ENCODE data around the gene FGD6. TPM values are rescaled to one million over a fixed set of nuclear protein-coding genes. Genes with fewer than 3 reads are reported as not detected.
A peak's percentile ranks its signal among the peaks of the same experiment; 100 is the strongest.
"Not testable (repeated sequence)": the region's sequence is repeated elsewhere in the genome, so short reads cannot be mapped to it uniquely, and the experiment has no call there.

Gene FGD6
- 10 to 100 TPM in 3 of 4 donors, 1 to 10 TPM in 1; 8.7 to 12.1 (median 11.7) TPM for polyA plus RNA-seq (ENCODE audit: insufficient read length in 4 of 4)

- DNase-seq (ENCODE audit: low read depth in 4 of 4, low spot score in 3 of 4): peak; percentile 95 to 99 (median 98)
Measured at GRCh38 chr12:95217377-95218149, at the start of gene FGD6, which contains the start of gene VEZT. FGD6 (minus strand) TSS chr12:95217467; CDS start chr12:95217240, 227 bp downstream. VEZT (plus strand) TSS chr12:95217807; CDS start chr12:95217851, 44 bp downstream.

- no peak for DNase-seq (ENCODE audit: low read depth in 4 of 4, low spot score in 3 of 4)
Measured at GRCh38 chr12:95266254-95266653, 49.0 kb upstream of the FGD6 start.

- no peak for DNase-seq (ENCODE audit: low read depth in 4 of 4, low spot score in 3 of 4)
Measured at GRCh38 chr12:95265765-95266164, 48.5 kb upstream of the FGD6 start.

GRCh38 chr12:95262808-95263207, 45.5 kb upstream of the FGD6 start:
- no peak for DNase-seq (ENCODE audit: low read depth in 4 of 4, low spot score in 3 of 4)

GRCh38 chr12:95261109-95261508, 43.8 kb upstream of the FGD6 start:
- no peak for DNase-seq (ENCODE audit: low read depth in 4 of 4, low spot score in 3 of 4)

- no peak for DNase-seq (ENCODE audit: low read depth in 4 of 4, low spot score in 3 of 4)
Measured at GRCh38 chr12:95259368-95259767, 42.1 kb upstream of the FGD6 start.

- DNase-seq (ENCODE audit: low read depth in 4 of 4, low spot score in 3 of 4): no peak
Measured at GRCh38 chr12:95258803-95259202, 41.5 kb upstream of the FGD6 start.

GRCh38 chr12:95258151-95258550, 40.9 kb upstream of the FGD6 start:
- DNase-seq (ENCODE audit: low read depth in 4 of 4, low spot score in 3 of 4): no peak

- no peak for DNase-seq (ENCODE audit: low read depth in 4 of 4, low spot score in 3 of 4)
Measured at GRCh38 chr12:95257541-95257940, 40.3 kb upstream of the FGD6 start.

GRCh38 chr12:95253386-95253785, 36.1 kb upstream of the FGD6 start:
- DNase-seq (ENCODE audit: low read depth in 4 of 4, low spot score in 3 of 4): no peak

- peak; percentile 48 to 73 (median 60) for DNase-seq (ENCODE audit: low read depth in 4 of 4, low spot score in 3 of 4)
Measured at GRCh38 chr12:95248604-95249360, 31.5 kb upstream of the FGD6 start.

GRCh38 chr12:95248095-95248494, 30.8 kb upstream of the FGD6 start:
- no peak for DNase-seq (ENCODE audit: low read depth in 4 of 4, low spot score in 3 of 4)

GRCh38 chr12:95244350-95244749, 27.1 kb upstream of the FGD6 start:
- DNase-seq (ENCODE audit: low read depth in 4 of 4, low spot score in 3 of 4): no peak

GRCh38 chr12:95243497-95244183, 26.4 kb upstream of the FGD6 start:
- no peak for DNase-seq (ENCODE audit: low read depth in 4 of 4, low spot score in 3 of 4)

GRCh38 chr12:95241761-95242506, 24.7 kb upstream of the FGD6 start:
- DNase-seq (ENCODE audit: low read depth in 4 of 4, low spot score in 3 of 4): no peak

- not testable (repeated sequence) for DNase-seq (ENCODE audit: low read depth in 4 of 4, low spot score in 3 of 4)
Measured at GRCh38 chr12:95241138-95241537, 23.9 kb upstream of the FGD6 start.

- DNase-seq (ENCODE audit: low read depth in 4 of 4, low spot score in 3 of 4): no peak
Measured at GRCh38 chr12:95240556-95240955, 23.3 kb upstream of the FGD6 start.

GRCh38 chr12:95239835-95240234, 22.6 kb upstream of the FGD6 start:
- DNase-seq (ENCODE audit: low read depth in 4 of 4, low spot score in 3 of 4): not testable (repeated sequence)

GRCh38 chr12:95239216-95239615, 21.9 kb upstream of the FGD6 start:
- DNase-seq (ENCODE audit: low read depth in 4 of 4, low spot score in 3 of 4): no peak

GRCh38 chr12:95238150-95238549, 20.9 kb upstream of the FGD6 start:
- no peak for DNase-seq (ENCODE audit: low read depth in 4 of 4, low spot score in 3 of 4)
